B cell (primary cell): ENCODE measurements around the gene GLIPR1. TPM values are rescaled to one million over a fixed set of nuclear protein-coding genes. Genes with fewer than 3 reads are reported as not detected.

Experiments used
- ATAC-seq: fragments of 200-7000 bp; cut with Tn5 transposase; one replicate; pipeline ENCODE4 v1.10.0; 2021; ENCODE audit warnings: low read depth, mild to moderate bottlenecking, moderate number of reproducible peaks, moderate library complexity
- CTCF ChIA-PET: fragments of 350-600 bp; sonication (Branson Sonifier 250); formaldehyde crosslinking; loops from one replicate; lab custom pipeline; 2021; ENCODE audit warnings: antibody characterized with exemption, inconsistent platforms; lab: Charles Lee
- POLR2A ChIA-PET: fragments of 350-600 bp; sonication (Branson Sonifier 250); formaldehyde crosslinking; loops from one replicate; lab custom pipeline; 2021; ENCODE audit warnings: antibody characterized with exemption; lab: Charles Lee
- DNase-seq: peaks from one replicate; pipeline ENCODE4 v3.0.0; 2013
- H2AFZ ChIP-seq: 2 replicates; pipeline ENCODE4 v1.6.1; 2012; ENCODE audit warnings: mild to moderate bottlenecking, low read depth, low read length; ENCODE audit not compliant: insufficient read depth, poor library complexity, severe bottlenecking
- H3K27ac ChIP-seq, 2 donors: 1 replicate in 1 of 2; 2 replicates in 1 of 2; pipeline ENCODE4 v1.5.1; 2012 to 2013; ENCODE audit warnings: low read length in 2 of 2, mild to moderate bottlenecking in 2 of 2, moderate library complexity in 1 of 2
- H3K27me3 ChIP-seq, 4 experiments: fragments of 200-600 bp in 1 of 4; sonication (generic) in 1 of 4; replicated peaks in 1 of 4; 1 replicate in 2 of 4; 2 replicates in 2 of 4; pipeline versions ENCODE4 v1.6.1 to v1.7.0; 2013 to 2016; ENCODE audit warnings: low read length in 3 of 4, mild to moderate bottlenecking in 2 of 4, mixed read lengths in 1 of 4, moderate library complexity in 1 of 4; ENCODE audit not compliant: insufficient read depth in 4 of 4, control insufficient read depth in 3 of 4; ENCODE audit errors: control extremely low read depth in 1 of 4
- H3K36me3 ChIP-seq, 2 experiments: replicated peaks in 1 of 2; 1 replicate in 1 of 2; 2 replicates in 1 of 2; pipeline versions ENCODE4 v1.6.1 to v1.7.1; 2013; ENCODE audit warnings: low read length in 1 of 2; ENCODE audit not compliant: insufficient read depth in 2 of 2, control insufficient read depth in 1 of 2; ENCODE audit errors: control extremely low read depth in 1 of 2, extremely low read depth in 1 of 2
- H3K4me1 ChIP-seq, 2 donors: fragments of 200-600 bp in 1 of 2; sonication (generic) in 1 of 2; 1 replicate in 1 of 2; 2 replicates in 1 of 2; pipeline versions ENCODE4 v1.5.1 to v1.6.1; 2013 to 2017; ENCODE audit warnings: low read length in 2 of 2; ENCODE audit not compliant: control insufficient read depth in 2 of 2, insufficient read depth in 2 of 2
- H3K4me2 ChIP-seq: replicated peaks from 2 replicates; pipeline ENCODE3; 2012; ENCODE audit warnings: mild to moderate bottlenecking, low read depth, low read length; ENCODE audit not compliant: poor library complexity, severe bottlenecking
- H3K4me3 ChIP-seq, 5 experiments: fragments of 200-600 bp in 1 of 5; sonication (generic) in 1 of 5; 1 replicate in 3 of 5; 2 replicates in 2 of 5; pipeline versions ENCODE4 v1.5.1 to v1.7.0; 2011 to 2016; ENCODE audit warnings: low read length in 4 of 5, mild to moderate bottlenecking in 4 of 5, low read depth in 2 of 5, control low read depth in 1 of 5, moderate library complexity in 1 of 5; ENCODE audit not compliant: insufficient read depth in 1 of 5; ENCODE audit errors: control extremely low read depth in 1 of 5, extremely low read depth in 1 of 5
- H3K79me2 ChIP-seq: fragments of 200-600 bp; sonication (generic); one replicate; pipeline ENCODE4 v1.6.0; 2016; ENCODE audit warnings: low read length; ENCODE audit not compliant: control insufficient read depth, insufficient read depth
- H3K9ac ChIP-seq: fragments of 200-600 bp; sonication (generic); 2 replicates; pipeline ENCODE4 v1.6.1; 2017; ENCODE audit warnings: mild to moderate bottlenecking, low read length, moderate library complexity
- H3K9me3 ChIP-seq, 3 donors: one replicate each; pipeline versions ENCODE4 v1.6.1 to v1.7.1; 2013; ENCODE audit warnings: low read length in 2 of 3; ENCODE audit not compliant: control insufficient read depth in 2 of 3, insufficient read depth in 1 of 3; ENCODE audit errors: control extremely low read depth in 1 of 3
- H4K20me1 ChIP-seq: 2 replicates; pipeline ENCODE4 v1.6.0; 2012; ENCODE audit warnings: mild to moderate bottlenecking, low read length; ENCODE audit not compliant: insufficient read depth, control insufficient read depth, poor library complexity, severe bottlenecking
- H3K27ac Mint-ChIP-seq: one replicate; pipeline ENCODE4 v1.8.0; 2021; ENCODE audit warnings: mixed read lengths
- H3K27me3 Mint-ChIP-seq: one replicate; pipeline ENCODE4 v1.8.0; 2021; ENCODE audit warnings: mixed read lengths
- H3K4me1 Mint-ChIP-seq: one replicate; pipeline ENCODE4 v1.8.0; 2021; ENCODE audit warnings: mixed read lengths
- H3K4me3 Mint-ChIP-seq: one replicate; pipeline ENCODE4 v1.8.0; 2021; ENCODE audit warnings: mixed read lengths
- H3K9me3 Mint-ChIP-seq: one replicate; pipeline ENCODE4 v1.8.0; 2022; ENCODE audit warnings: mixed read lengths; ENCODE audit not compliant: insufficient read depth
- CTCF ChIP-seq: fragments of 200-600 bp; IDR thresholded peaks from one replicate; pipeline ENCODE4 v1.8.0; 2022; ENCODE audit warnings: antibody characterized with exemption, mild to moderate bottlenecking
- EZH2 ChIP-seq: IDR thresholded peaks from 2 replicates; pipeline ENCODE4 v1.6.1; 2012; ENCODE audit warnings: borderline replicate concordance, low read depth, mild to moderate bottlenecking, moderate library complexity, low read length; ENCODE audit not compliant: insufficient read depth, poor library complexity, severe bottlenecking
- WGBS: methylation state at CpG from one replicate; pipeline ENCODE4 v1.1.5; 2013; ENCODE audit warnings: missing lambda C conversion rate; ENCODE audit not compliant: insufficient coverage; 5-methylcytosine and 5-hydroxymethylcytosine counted together
- intact Hi-C: fragments of 100-400 bp; cut with micrococcal nuclease; formaldehyde crosslinking; loops from one replicate; pipeline ENCODE4 v1.10.0; 2022
- polyA plus RNA-seq: library from polyadenylated mRNA; depleted of rRNA; stranded (reverse); fragments of >200 nt; gene quantifications from 2 replicates; pipeline ENCODE4 v1.2.3, GENCODE V29; 2012
- total RNA-seq, 2 donors: library from RNA; stranded (reverse); fragments of 120-200 nt in 1 of 2; gene quantifications; 1 replicate in 1 of 2; 2 replicates in 1 of 2; pipeline versions ENCODE4 v1.2.3 to v1.2.4, GENCODE V29; 2013 to 2022

Gene GLIPR1
- total and polyA plus RNA-seq, 2 donors (not counting 1 experiment from before 2014, with no cell fraction given): 52.3 to 117 TPM

- no peak for TF ChIP-seq CTCF
- no peak for TF ChIP-seq EZH2
- Histone ChIP-seq H3K4me2 (no peak overlapping the region), H3K9ac (no peak overlapping the region), H3K4me3 (no peak overlapping the region), H3K36me3 (no peaks in the 10 kb centered on the region), H4K20me1 (no peaks in the 10 kb centered on the region), H3K27ac (no peak overlapping the region), H2AFZ (no peak overlapping the region), H3K9me3 (peaks cover 0 to 7% (median 3%) of the 10 kb centered on the region in 3 donors), H3K4me1 (no peaks in the 10 kb centered on the region), H3K27me3 (no peaks in the 10 kb centered on the region), H3K79me2 (no peaks in the 10 kb centered on the region)
- no peaks in the 10 kb centered on the region for H3K27me3 Mint-ChIP-seq
- no peak overlapping the region for H3K27ac Mint-ChIP-seq
- WGBS: 100% methylated on average over 1 of the region's 3 CpGs
- ATAC-seq (no peak), DNase-seq (no peak)
- intact Hi-C loops: no loop called here
- H3K4me1 Mint-ChIP-seq: no peaks in the 10 kb centered on the region
- H3K4me3 Mint-ChIP-seq: no peak overlapping the region
- H3K9me3 Mint-ChIP-seq: no peaks in the 10 kb centered on the region
- POLR2A ChIA-PET: interaction anchor here (1.0 kb wide), 1 partner anchor 57 kb away, joined by 4 read pairs; no protein-coding TSS in a partner anchor
- CTCF ChIA-PET: interaction anchor here (1.9 kb wide), 1 partner anchor 15 kb away, joined by 9 read pairs; no protein-coding TSS in a partner anchor
Observed at GRCh38 chr12:75452675-75453330, 27.8 kb upstream of the GLIPR1 start.

- no peak for ATAC-seq
- Histone ChIP-seq H3K4me2 (no peak overlapping the region), H4K20me1 (no peaks in the 10 kb centered on the region), H2AFZ (no peak overlapping the region), H3K27me3 (no peaks in the 10 kb centered on the region), H3K27ac (no peak overlapping the region), H3K4me3 (no peak overlapping the region), H3K4me1 (no peaks in the 10 kb centered on the region), H3K9me3 (peaks cover 0 to 11% (median 9%) of the 10 kb centered on the region in 3 donors), H3K36me3 (no peaks in the 10 kb centered on the region), H3K79me2 (no peaks in the 10 kb centered on the region), H3K9ac (no peak overlapping the region)
- Mint-ChIP-seq H3K4me3 (no peak overlapping the region), H3K27ac (no peak overlapping the region), H3K4me1 (no peaks in the 10 kb centered on the region), H3K27me3 (peaks cover 3% of the 10 kb centered on the region), H3K9me3 (no peaks in the 10 kb centered on the region)
- TF ChIP-seq EZH2 (no peak), CTCF (no peak)
- ChIA-PET CTCF (interaction anchor here (0.8 to 1.8 kb wide), 3 partner anchors 27 to 31 kb away, joined by 3 to 5 read pairs (median 3); no protein-coding TSS in a partner anchor), POLR2A (no interaction called here)
- intact Hi-C loops: no loop called here
- WGBS: 80% methylated on average over 3 of the region's 5 CpGs
- DNase-seq: no peak
Observed at GRCh38 chr12:75455839-75456238, 24.7 kb upstream of the GLIPR1 start.
